Heart left ventricle (tissue), 16 donors: ENCODE results near the gene RAD23A. TPM values are rescaled to one million over a fixed set of nuclear protein-coding genes. Genes with fewer than 3 reads are reported as not detected.

ENCODE experiments used
- ATAC-seq, 4 donors: fragments of 200-7000 bp; cut with Tn5 transposase; one replicate each; pipeline ENCODE4 v1.9.1; 2020 to 2022; ENCODE audit warnings: moderate library complexity in 4 of 4, mild to moderate bottlenecking in 3 of 4, moderate number of reproducible peaks in 1 of 4
- DNase-seq, 5 donors: peaks; one replicate each; pipeline ENCODE4 v3.0.0-alpha.2; 2020
- H3K27ac ChIP-seq, 12 donors: fragments of 200-600 bp; sonication (generic) in 4 of 12; one replicate each; pipeline versions ENCODE4 v1.5.0 to v1.8.0; 2016 to 2022; ENCODE audit warnings: mild to moderate bottlenecking in 2 of 12
- H3K27me3 ChIP-seq, 9 donors: fragments of 200-600 bp; sonication (generic) in 2 of 9; one replicate each; pipeline versions ENCODE4 v1.5.1 to v1.8.0; 2016 to 2022; ENCODE audit warnings: mild to moderate bottlenecking in 3 of 9
- H3K36me3 ChIP-seq, 9 donors: fragments of 200-600 bp; sonication (generic) in 2 of 9; one replicate each; pipeline versions ENCODE4 v1.5.0 to v1.8.0; 2018 to 2022; ENCODE audit warnings: mild to moderate bottlenecking in 2 of 9
- H3K4me1 ChIP-seq, 12 donors: fragments of 200-600 bp; sonication (generic) in 4 of 12; one replicate each; pipeline versions ENCODE4 v1.5.0 to v1.8.0; 2016 to 2022; ENCODE audit warnings: mild to moderate bottlenecking in 3 of 12
- H3K4me3 ChIP-seq, 12 donors: fragments of 200-600 bp; sonication (generic) in 4 of 12; one replicate each; pipeline versions ENCODE4 v1.5.0 to v1.8.0; 2017 to 2022; ENCODE audit warnings: mild to moderate bottlenecking in 9 of 12, moderate library complexity in 4 of 12
- H3K9me3 ChIP-seq, 12 donors: fragments of 200-600 bp; sonication (generic) in 4 of 12; one replicate each; pipeline versions ENCODE4 v1.5.0 to v1.8.0; 2016 to 2022; ENCODE audit warnings: mild to moderate bottlenecking in 1 of 12
- POLR2A ChIP-seq, 2 donors: fragments of 450-650 bp; IDR thresholded peaks; one replicate each; pipeline ENCODE4 v1.6.1; 2017; ENCODE audit warnings: antibody characterized with exemption in 2 of 2, mild to moderate bottlenecking in 2 of 2, moderate library complexity in 2 of 2
- WGBS, 4 donors: extraction: QIAGEN DNeasy Blood & Tissue Kit in 2 of 4; methylation state at CpG; one replicate each; pipeline versions ENCODE4 v1.1.5 to v1.1.7; 2013 to 2018; 5-methylcytosine and 5-hydroxymethylcytosine counted together
- intact Hi-C, 10 donors: fragments of 100-400 bp; cut with DNase I; formaldehyde crosslinking; loops; one replicate each; pipeline versions ENCODE4 v1.11.1 to v1.14.2; 2022
- polyA plus RNA-seq, 2 donors: library from polyadenylated mRNA; stranded (reverse); fragments of 200-250 nt; gene quantifications; one replicate each; pipeline ENCODE4 v1.2.3, GENCODE V29; 2013
- total RNA-seq, 9 donors: library from RNA; depleted of rRNA in 2 of 9; stranded (reverse); fragments of >200 nt in 2 of 9; fragmentation: NEBNext Ultra II Directional in 3 of 9; extraction: Animal tissue kit (Norgen Biotek cat#: 25700) in 3 of 9; gene quantifications; one replicate each; pipeline versions ENCODE4 v1.1.0 to v1.2.4, GENCODE V29; 2016 to 2023
- TF ChIP-seq, protein P1 (sequence below), 12 donors: fragments of 200-600 bp; sonication (generic) in 4 of 12; IDR thresholded peaks; one replicate each; pipeline versions ENCODE4 v1.5.0 to v1.8.0; 2018 to 2022; ENCODE audit warnings: antibody characterized with exemption in 12 of 12, mild to moderate bottlenecking in 5 of 12
- donor health status: ischemic (EF 13 %, LVEDD 7.1; RV severe dilation, severe dysfunction).
- donor health status: healthy with polysubstance abuse.
- donor health status: DM: no; HTN: yes; CAD: no.
- donor health status: DM: no; HTN: no; CAD: no.
- donor health status: ischemic (EF 25% LVEDD 6.9; RV normal size, moderate dysfunction).
- donor health status: ischemic (EF 25% LVEDD 5.7; RV mildly dilated, moderate dysfunction).
- donor health status: healthy.
- donor health status: DM: yes; HTN: yes; CAD: no.
- donor health status: ischemic (EF 35%, LVEDD 5.7; RV mildly dilated, moderate dysfunction).
- donor health status: nonischemic (EF 11% LVEDD 7.7; RV severe dilation, severe dysfunction).
- donor health status: DM: yes; HTN: yes; CAD: no.
- donor health status: PGD.
- donor health status: ischemic (EF 29% LVEDD 5.4; RV normal size, mild dysfunction).
- donor health status: nonischemic (EF 23%, LVEDD 6.1; RV moderate dilation, normal function).

The RAD23A gene
- total and polyA plus RNA-seq, 11 donors = 130 to 272 (median 162) TPM

DNA sequence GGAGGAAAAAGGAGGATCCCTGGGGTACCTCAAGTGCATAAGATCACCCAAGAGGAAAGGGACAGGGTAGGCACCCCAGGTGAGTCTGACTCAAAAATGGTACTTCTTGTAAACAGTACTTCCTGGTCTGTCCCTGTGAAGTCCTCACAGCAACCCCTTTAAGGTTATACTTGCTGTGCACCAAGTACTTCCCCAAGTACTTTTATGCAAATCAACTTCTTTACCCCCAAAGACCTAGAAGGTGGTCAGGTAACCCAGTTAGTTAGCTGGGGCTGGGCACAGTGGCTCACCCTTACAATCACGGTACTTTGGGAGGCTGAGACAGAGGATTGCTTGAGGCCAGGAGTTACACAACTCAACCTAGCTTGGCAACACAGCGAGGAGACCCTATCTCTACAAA is 4.8 kb upstream of the RAD23A start:
- ATAC-seq (no peak), DNase-seq (no peak)
- intact Hi-C loops = no loop called here
- Histone ChIP-seq H3K27ac (peak overlapping the region in 3 of 12 donors; percentile 34 to 94 (median 42)), H3K27me3 (no peaks in the 10 kb centered on the region), H3K36me3 (peaks cover 2 to 65% (median 54%) of the 10 kb centered on the region in 9 donors), H3K4me3 (peak overlapping the region in 6 of 12 donors; percentile 81 to 98 (median 95)), H3K4me1 (peaks cover 6 to 74% (median 39%) of the 10 kb centered on the region in 12 donors), H3K9me3 (no peaks in the 10 kb centered on the region)
- WGBS, 4 donors = 77 to 93% (median 84%) methylated on average over 2 of the region's 2 CpGs
- TF ChIP-seq POLR2A (IDR thresholded peaks at IDR 0.05) = no peak
- TF ChIP-seq, protein P1, sequence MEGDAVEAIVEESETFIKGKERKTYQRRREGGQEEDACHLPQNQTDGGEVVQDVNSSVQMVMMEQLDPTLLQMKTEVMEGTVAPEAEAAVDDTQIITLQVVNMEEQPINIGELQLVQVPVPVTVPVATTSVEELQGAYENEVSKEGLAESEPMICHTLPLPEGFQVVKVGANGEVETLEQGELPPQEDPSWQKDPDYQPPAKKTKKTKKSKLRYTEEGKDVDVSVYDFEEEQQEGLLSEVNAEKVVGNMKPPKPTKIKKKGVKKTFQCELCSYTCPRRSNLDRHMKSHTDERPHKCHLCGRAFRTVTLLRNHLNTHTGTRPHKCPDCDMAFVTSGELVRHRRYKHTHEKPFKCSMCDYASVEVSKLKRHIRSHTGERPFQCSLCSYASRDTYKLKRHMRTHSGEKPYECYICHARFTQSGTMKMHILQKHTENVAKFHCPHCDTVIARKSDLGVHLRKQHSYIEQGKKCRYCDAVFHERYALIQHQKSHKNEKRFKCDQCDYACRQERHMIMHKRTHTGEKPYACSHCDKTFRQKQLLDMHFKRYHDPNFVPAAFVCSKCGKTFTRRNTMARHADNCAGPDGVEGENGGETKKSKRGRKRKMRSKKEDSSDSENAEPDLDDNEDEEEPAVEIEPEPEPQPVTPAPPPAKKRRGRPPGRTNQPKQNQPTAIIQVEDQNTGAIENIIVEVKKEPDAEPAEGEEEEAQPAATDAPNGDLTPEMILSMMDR (IDR thresholded peaks at IDR 0.05) = no peak

DNA sequence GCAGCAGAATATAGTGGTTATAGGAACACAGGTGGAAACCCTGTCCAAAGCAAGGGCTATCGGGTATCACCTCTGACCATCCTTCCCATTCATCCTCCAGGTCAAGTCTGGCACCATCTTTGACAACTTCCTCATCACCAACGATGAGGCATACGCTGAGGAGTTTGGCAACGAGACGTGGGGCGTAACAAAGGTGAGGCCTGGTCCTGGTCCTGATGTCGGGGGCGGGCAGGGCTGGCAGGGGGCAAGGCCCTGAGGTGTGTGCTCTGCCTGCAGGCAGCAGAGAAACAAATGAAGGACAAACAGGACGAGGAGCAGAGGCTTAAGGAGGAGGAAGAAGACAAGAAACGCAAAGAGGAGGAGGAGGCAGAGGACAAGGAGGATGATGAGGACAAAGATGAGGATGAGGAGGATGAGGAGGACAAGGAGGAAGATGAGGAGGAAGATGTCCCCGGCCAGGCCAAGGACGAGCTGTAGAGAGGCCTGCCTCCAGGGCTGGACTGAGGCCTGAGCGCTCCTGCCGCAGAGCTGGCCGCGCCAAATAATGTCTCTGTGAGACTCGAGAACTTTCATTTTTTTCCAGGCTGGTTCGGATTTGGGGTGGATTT is 2.1 kb upstream of the RAD23A start:
- Histone ChIP-seq H3K9me3 (no peaks in the 10 kb centered on the region), H3K4me3 (no peak overlapping the region), H3K4me1 (peaks cover 12 to 75% (median 48%) of the 10 kb centered on the region in 12 donors), H3K36me3 (peaks cover 4 to 76% (median 64%) of the 10 kb centered on the region in 9 donors), H3K27ac (peak overlapping the region in 1 of 12 donors; percentile 39), H3K27me3 (no peaks in the 10 kb centered on the region)
- ATAC-seq (no peak), DNase-seq (no peak)
- TF ChIP-seq, protein P1 (IDR thresholded peaks at IDR 0.05) = no peak
- TF ChIP-seq POLR2A (IDR thresholded peaks at IDR 0.05) = no peak
- intact Hi-C loops = no loop called here
- 85 to 86% (median 85%) methylated on average over 18 of the region's 18 CpGs for WGBS, 4 donors

GRCh38 chr19:12944104-12944674 is 1.5 kb upstream of the RAD23A start:
- DNase-seq = no peak
- WGBS, 4 donors = 65 to 76% (median 71%) methylated on average over 2 of the region's 2 CpGs
- H3K27me3 ChIP-seq = no peaks in the 10 kb centered on the region
- H3K9me3 ChIP-seq = no peaks in the 10 kb centered on the region
- TF ChIP-seq POLR2A (IDR thresholded peaks at IDR 0.05) = no peak
- TF ChIP-seq, protein P1 (IDR thresholded peaks at IDR 0.05) = no peak
- H3K27ac ChIP-seq = peak overlapping the region in 2 of 12 donors; percentile 96 to 97
- no peak overlapping the region for H3K4me3 ChIP-seq
- H3K4me1 ChIP-seq = peaks cover 12 to 75% (median 48%) of the 10 kb centered on the region in 12 donors
- no peak for ATAC-seq
- intact Hi-C loops = no loop called here
- peaks cover 7 to 81% (median 70%) of the 10 kb centered on the region in 9 donors for H3K36me3 ChIP-seq

DNA sequence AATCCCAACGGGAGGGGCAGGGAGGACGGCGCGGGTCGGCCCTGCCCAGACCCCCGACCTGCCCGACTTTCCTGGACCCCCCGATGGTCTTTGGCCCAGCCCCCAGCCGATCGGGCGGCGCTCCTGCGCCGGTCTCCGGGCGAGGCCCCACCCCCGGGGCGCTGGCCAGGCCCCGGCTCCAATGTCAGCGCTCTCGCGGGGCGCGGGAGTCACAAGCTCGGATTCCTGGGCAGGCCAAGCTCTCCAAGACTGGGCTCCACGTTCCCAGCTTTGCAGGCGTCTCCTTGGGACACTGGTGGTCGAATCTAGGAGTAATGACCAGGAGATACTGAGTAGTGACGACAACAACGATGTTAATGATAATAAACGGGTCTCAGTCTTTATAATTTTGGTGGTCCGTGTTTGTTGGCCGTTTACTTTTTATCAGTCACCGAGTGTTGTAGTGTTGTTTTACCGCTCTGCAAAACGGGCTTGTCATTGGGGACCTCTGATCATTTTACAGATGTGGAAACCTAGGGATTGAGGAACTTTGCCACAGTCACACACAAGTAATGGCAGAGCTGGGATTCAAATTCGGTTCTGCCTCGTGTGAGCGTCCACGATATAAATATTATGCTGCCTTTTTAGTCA is 545 bp downstream of the RAD23A start:
- WGBS, 4 donors = 1 to 3% (median 1%) methylated on average over 15 to 40 of the region's 40 CpGs
- no peak for TF ChIP-seq POLR2A (IDR thresholded peaks at IDR 0.05)
- TF ChIP-seq, protein P1 (IDR thresholded peaks at IDR 0.05) = no peak
- peak in 3 of 4 donors; percentile 76 to 78 (median 77) for ATAC-seq

More for the DNA sequence above, 545 bp downstream of the RAD23A start:
- peaks cover 7 to 83% (median 76%) of the 10 kb centered on the region in 9 donors for H3K36me3 ChIP-seq
- H3K4me3 ChIP-seq = peak overlapping the region; percentile 63 to 96 (median 85)
- H3K27ac ChIP-seq = peak overlapping the region; percentile 83 to 97 (median 94)
- H3K9me3 ChIP-seq = no peaks in the 10 kb centered on the region
- H3K4me1 ChIP-seq = peaks cover 5 to 56% (median 29%) of the 10 kb centered on the region in 12 donors
- no peaks in the 10 kb centered on the region for H3K27me3 ChIP-seq
- intact Hi-C loops = no loop called here
- DNase-seq = peak; percentile 68 to 79 (median 74)
